Skeletal muscle cell (primary cell): ENCODE data around the gene SLC7A5.
"Not testable (repeated sequence)": the region's sequence is repeated elsewhere in the genome, so short reads cannot be mapped to it uniquely, and the experiment has no call there.

Source experiments
- DNase-seq: peaks from one replicate; pipeline ENCODE4 v3.0.0-alpha.2; 2010; ENCODE audit warnings: low read depth
- H3K4me3 ChIP-seq: 2 replicates; pipeline ENCODE4 v1.5.1; 2011; ENCODE audit warnings: low read depth, mild to moderate bottlenecking, control low read depth, low read length, moderate library complexity

Gene SLC7A5

GRCh38 chr16:87837627-87838289 is 31.5 kb downstream of the SLC7A5 start:
- DNase-seq: no peak
- no peak overlapping the region for H3K4me3 ChIP-seq

DNA sequence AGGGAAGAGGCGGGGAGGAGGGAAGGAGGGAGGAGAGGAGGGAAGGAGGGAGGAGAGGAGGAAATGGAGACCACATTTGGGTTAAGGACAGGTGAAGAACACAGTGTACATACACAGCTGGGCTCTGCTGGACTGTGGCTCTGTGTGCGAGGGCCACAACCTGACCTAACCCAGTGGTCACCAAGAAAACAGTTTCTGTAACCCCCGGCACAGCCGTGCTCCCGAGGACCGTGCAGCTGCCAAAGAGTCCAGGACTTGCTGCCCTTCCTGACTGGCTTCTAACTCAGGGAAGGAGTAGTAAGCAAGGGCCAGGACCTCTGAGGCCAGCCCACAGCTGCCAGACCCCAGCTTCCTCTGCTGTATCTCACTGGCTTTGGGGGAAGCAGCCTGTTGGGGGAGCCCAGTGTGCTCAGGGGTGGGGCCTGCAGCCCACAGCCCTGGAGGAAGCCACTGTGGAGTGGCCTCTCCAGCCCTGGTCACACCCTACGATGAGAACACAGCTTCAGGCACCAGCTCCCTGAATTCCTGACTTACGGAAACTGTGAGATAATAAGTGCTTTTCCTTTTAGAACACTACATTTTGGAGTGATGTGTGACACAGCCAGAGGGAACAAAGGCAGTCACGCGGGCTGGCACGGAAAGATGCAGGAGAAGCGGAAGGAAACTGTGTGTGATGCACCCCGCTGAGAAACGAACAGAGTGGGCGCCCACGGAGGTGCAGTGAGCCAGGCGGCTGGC is 32.3 kb downstream of the SLC7A5 start:
- no peak overlapping the region for H3K4me3 ChIP-seq
- DNase-seq: no peak

- no peak overlapping the region for H3K4me3 ChIP-seq
- DNase-seq: no peak
Measured at GRCh38 chr16:87836346-87836843, 32.9 kb downstream of the SLC7A5 start.

DNA sequence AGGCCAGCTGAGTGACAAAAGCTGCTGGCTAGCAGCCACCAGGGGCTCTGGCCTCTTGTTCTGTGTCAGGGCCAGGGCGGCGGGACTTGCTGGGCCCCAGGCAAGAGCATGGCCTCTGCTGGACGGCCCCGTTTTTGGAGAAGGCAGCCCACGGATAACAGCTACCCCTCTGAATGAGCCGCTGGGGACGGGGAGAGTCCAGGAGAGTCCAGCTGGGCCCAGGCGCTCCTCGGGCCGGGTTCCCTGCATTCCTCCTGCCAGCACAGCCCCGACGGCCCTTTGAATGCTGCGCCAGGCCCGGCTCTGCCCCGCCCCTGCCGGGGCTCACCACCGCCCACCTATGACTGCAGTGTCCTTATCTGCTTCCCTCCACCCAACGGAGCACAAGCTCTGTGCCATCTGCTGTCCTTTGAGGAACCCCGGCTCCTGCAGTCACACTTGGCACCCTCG is 33.4 kb downstream of the SLC7A5 start:
- DNase-seq: no peak
- no peak overlapping the region for H3K4me3 ChIP-seq

- DNase-seq: no peak
- no peak overlapping the region for H3K4me3 ChIP-seq
Measured at GRCh38 chr16:87834668-87835473, 34.4 kb downstream of the SLC7A5 start.

GRCh38 chr16:87834005-87834667 is 35.2 kb downstream of the SLC7A5 start:
- DNase-seq: no peak
- no peak overlapping the region for H3K4me3 ChIP-seq

DNA sequence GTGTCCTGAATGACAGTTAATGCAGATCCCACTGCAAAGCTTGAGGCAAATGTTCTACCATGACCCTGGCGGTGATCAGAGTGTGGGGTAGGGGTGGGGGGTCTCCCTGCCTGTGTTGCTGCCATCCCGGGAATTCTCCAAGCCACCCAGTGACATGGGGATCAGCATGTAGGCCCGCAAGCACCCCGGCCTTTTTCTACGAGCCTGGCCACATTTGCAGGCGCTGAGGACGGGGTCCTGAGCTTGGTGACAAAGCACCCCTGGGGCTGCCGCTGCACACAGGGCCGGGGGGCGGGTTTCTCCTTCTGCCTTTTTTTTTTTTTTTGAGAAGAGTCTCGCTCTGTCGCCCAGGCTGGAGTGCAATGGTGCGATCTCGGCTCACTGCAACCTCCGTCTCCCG is 35.8 kb downstream of the SLC7A5 start:
- DNase-seq: no peak
- no peak overlapping the region for H3K4me3 ChIP-seq

DNA sequence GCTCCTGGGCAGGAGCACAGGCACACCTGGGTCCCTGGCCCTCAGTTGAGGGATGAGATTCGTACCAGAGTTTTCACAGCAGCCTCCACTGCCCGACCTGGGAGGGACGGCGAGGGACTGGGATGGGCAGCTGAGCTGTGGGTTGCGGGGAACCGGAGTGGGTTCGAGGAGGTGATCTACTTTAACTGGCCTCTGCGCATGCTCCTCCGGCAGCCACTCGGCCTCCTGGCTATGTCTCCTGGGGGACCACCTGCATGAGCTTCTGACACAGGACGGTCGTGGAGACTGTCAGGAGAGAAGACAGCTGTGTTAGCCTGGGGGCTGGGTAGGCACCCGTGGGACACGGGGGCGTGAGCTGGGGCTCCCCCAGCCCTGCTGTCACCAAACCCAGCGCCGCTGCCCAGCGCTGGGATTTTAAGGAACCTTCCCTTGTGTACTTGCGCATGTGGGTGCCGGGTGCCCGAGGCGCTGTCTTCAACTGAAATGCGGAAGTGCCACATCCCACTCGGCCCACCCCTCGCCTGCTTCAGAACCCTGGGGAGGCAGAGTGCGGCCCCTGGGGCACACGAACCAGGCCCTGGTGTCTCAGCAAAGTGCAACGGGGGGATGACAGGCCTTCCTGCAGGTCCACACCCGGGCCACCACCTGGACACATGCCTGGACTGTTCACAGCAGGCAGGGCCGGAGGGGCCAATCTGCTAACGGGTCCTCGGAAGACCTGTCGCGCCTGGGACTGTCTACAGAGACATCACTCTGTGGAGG is 36.4 kb downstream of the SLC7A5 start:
- no peak overlapping the region for H3K4me3 ChIP-seq
- DNase-seq: no peak

GRCh38 chr16:87832137-87832527 is 37.2 kb downstream of the SLC7A5 start:
- DNase-seq: no peak
- no peak overlapping the region for H3K4me3 ChIP-seq

DNA sequence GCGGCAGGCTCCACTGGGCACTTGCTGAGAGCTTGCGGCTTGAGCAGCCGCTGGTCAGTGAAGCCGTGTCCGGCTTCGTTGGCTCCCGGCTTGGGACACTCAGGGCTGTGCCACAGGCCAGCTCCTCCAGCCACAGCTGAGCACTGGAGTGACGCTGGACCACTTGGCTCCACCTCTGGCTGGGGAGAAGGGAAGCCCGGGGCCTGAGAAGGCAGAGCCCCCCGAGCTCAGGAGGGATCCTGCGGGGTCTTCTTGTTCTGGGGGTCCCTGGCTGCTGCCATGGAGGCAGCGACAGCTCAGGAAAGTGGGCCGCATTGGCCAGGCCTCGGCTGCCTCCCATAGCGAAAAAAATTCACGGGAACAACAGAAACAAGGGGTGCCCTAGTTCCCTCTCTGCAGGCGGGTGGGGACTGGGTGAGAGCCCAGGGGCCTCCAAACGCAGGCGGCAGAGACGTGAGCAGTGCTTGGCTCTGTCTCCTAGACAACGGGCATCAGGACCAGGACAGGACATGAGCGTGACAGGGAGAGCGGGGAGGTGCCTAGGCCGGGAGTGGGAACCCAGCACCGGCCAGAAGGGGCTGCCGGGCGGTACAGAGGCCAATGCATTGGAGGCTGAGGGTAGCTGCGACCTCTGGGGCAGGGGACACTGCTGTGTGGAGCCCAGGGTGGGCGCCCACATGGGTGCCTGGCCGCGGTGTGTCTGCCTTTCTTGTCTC is 37.7 kb downstream of the SLC7A5 start:
- DNase-seq: no peak
- H3K4me3 ChIP-seq: no peak overlapping the region

- DNase-seq: no peak
- no peak overlapping the region for H3K4me3 ChIP-seq
Measured at GRCh38 chr16:87830673-87831420, 38.5 kb downstream of the SLC7A5 start.

DNA sequence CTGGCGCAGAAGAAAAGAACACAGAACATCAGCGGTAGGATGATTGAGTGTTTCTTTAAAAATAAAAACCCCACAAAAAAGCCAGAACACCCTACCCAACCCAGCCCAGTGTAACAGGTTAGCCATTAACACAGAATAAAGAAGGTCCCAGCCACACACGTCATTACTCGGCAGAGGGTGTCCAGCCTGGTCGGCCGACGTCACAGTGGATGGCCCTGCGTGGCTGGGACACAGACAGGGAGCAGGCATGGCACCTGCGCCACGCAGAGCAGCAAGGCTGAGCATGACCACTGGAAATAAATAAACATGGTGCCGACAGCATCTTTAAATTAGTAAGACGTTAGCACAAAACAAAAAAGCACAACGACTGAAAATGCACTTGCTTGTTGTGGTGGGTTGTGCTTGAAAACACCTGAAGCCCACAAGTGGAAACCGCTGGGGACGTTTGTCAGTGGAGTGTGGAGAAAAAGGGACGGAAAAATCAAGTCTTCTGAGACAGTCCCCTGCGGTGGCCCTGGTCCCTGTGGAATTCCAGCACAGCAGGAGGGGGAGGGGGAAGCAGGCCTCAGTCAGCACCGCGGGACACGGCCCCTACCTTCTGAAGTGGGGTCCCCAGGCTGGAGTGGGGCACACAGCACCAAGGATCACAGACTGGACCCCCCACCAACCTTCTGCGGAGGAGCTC is 39.2 kb downstream of the SLC7A5 start:
- DNase-seq: no peak
- no peak overlapping the region for H3K4me3 ChIP-seq

DNA sequence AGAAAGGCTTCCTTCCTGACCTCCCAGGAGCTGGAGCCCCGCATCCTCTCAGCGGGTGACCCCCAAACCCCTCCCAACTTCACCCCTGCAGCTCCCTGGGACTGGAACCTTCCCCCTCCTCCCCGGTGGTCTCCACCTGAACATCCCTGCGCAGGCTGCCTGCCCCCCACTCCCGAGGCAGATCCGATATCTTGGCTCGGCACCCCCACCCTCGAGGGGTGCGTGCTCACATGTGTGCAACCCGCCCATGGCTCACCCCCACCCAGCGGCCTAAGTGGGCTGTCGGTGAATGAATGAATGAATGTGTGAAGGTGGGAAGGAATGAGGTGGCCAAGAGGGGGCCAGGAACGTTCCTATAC is 39.7 kb downstream of the SLC7A5 start:
- no peak for DNase-seq
- no peak overlapping the region for H3K4me3 ChIP-seq

GRCh38 chr16:87828907-87829621 is 40.2 kb downstream of the SLC7A5 start:
- H3K4me3 ChIP-seq: no peak overlapping the region
- DNase-seq: no peak

- no peak for DNase-seq
- H3K4me3 ChIP-seq: no peak overlapping the region
Measured at GRCh38 chr16:87828071-87828906, 41.0 kb downstream of the SLC7A5 start.

DNA sequence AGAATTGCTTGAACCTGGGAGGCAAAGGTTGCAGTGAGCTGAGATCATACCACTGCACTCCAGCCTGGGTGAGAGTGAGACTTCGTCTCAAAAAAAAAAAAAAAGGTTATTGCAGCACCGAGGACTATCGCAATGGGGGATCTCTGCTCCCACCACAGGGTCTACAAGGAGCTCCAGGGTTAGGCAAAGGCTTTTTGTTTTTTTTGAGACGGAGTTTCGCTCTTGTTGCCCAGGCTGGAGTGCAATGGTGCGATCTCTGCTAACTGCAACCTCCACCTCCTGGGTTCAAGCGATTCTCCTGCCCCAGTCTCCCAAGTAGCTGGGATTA is 41.8 kb downstream of the SLC7A5 start:
- not testable (repeated sequence) for DNase-seq, H3K4me3 ChIP-seq
